T follicular helper cell (primary cell): ENCODE results near the gene COL16A1.

Source experiments
- DNase-seq: peaks from one replicate; pipeline ENCODE4 v3.0.0-alpha.2; 2020; ENCODE audit warnings: low read depth

The COL16A1 gene

DNA sequence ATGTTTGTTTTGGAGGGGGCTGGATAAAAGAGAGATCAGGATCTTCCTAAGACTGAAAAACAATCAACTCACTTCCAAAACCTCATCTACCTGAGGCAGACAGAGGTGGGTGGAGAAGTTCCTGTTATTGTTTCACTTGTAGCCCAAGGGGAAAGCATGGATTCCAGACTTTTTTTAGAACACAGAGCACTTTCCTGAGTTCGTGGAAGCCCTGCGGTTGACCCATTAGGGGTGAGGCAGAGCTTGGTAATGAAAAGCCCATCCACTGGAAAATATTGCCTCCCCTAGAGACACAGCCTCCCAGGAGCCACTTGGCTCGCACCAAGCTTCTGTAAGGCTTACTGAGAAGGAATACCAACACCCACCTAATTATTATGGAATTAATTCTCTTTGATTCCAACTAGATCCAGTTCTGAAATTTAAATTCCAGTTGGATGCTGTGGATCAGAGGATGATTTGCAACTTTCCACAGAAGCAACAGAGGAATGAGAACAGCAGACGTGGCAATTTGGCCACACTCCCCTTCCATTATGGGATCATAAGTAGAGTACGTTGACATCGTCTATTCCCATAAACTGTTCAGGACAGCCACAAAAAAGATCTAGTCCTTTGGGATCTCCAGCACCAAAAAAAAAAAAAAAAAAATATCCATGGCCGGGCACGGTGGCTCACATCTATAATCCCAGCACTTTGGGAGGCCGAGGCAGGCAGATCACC lies 55.0 kb downstream of the COL16A1 start:
- no peak for DNase-seq

GRCh38 chr1:31648190-31648589 lies 55.6 kb downstream of the COL16A1 start:
- DNase-seq, result no peak

DNA sequence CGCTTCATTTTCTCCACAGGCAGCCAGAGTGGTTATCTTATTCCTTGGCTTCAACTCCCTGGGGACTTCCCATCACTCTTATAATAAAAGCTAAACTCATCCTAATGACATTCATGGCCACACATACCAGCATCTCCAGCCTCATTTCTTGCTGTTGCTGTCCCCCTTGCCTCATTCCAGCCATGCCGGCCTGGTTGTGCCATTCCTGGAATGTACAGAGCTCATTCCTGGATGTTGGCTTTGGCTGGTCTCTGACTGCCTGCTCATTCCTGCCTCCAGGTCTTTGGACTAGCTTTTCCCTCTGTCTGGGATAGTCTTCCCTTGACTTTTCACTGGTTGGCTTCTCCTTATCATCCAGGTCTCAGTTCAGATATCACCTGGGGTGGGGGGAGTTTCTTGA lies 56.7 kb downstream of the COL16A1 start:
- DNase-seq, result no peak

DNA sequence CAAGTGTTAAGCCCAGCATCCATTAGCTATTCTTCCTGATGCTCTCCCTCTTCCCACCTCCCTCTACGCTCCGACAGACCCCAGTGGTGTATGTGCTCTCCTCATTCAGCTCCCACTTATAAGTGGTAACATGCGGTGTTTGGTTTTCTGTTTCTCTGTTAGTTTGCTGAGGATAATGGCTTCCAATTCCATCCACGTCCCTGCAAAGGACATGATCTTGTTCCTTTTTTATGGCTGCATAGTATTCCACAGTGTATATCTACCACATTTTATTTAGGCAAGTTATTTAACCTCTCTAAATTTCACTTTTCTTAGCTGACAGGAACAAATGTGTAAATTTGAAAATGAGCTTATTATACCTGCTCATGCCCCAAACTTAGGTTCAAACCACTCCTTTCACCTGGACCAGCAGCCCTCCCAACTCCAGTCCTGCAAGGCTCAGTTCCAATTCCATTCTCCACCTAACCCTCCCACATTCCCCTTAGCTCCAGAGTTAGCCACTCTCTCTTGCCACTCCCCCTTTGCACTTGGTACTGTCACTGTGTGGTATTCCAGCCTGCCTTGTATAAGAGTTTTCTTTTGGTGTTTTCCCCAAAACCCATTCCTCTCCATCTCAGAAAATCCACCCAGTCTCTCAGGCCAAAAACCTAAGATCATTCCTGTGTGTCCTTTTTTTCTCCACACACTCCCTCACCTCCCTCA lies 57.4 kb downstream of the COL16A1 start:
- no peak for DNase-seq

DNA sequence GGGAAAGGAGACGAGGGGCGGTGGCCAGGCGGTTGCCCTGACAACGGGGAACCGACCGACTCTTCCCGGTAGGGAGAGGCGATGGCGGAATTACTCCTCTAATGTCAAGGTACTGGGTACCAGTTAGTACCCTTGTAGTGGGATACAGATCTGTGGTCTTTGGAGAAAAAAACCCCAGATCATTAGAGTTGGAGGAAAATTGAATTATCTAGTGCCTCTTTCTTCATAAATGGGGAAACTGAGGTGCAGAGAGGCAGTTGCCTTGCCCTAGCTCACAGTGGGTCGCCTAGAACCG lies 58.6 kb downstream of the COL16A1 start:
- DNase-seq, result no peak

- DNase-seq, result peak; percentile 99
Observed at GRCh38 chr1:31644560-31645273, 59.1 kb downstream of the COL16A1 start, which contains the start of gene PEF1. PEF1 (minus strand) TSS chr1:31644876; CDS start chr1:31644864, 12 bp downstream.

DNA sequence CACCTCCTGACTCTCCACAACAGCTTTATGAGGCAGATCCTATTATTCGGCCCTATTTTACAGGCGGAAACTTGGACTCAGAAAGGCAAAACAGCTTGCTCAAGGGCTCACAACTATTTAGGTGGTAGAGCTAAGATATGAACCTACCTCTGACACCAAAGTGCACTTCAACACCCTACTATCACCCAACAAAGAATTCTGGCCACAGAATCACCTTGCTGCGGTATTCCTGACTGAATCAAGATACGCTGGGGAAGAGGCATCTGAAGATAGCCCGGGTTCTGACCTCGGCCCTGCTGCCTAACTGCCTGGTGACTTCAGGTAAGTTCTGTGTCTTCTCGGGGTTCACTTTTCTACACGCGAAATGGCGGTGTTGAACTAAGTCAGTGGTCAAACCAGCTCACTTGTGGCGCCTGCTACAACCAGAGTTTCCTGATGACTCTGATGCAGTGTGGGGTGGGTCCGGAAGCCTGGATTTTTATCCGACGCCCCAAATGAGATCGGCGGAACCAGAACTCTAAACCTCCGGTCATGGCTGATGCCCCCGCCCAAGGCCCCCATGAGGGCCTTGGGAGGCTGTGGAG lies 59.7 kb downstream of the COL16A1 start:
- DNase-seq, result no peak

GRCh38 chr1:31642897-31643296 lies 60.9 kb downstream of the COL16A1 start:
- DNase-seq, result no peak

DNA sequence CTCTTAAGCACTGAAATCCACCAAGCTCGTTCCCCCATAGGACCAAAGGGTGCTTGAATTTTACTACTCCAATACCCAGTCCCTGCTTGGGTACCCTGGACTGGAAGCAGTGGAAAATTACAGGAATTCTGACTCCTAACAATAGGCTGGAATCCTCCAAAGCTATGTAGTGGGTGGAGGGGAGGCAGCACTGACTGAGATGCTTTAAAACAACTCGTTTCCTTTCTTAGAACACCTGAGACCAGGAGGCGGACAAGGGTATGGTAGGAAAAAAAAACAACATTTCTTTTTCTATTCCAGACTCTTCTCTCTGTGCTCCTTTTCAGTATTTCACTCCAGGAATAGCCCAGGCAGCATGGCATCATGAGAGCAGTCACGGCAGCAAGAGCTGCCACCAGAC lies 61.5 kb downstream of the COL16A1 start:
- DNase-seq, result no peak

DNA sequence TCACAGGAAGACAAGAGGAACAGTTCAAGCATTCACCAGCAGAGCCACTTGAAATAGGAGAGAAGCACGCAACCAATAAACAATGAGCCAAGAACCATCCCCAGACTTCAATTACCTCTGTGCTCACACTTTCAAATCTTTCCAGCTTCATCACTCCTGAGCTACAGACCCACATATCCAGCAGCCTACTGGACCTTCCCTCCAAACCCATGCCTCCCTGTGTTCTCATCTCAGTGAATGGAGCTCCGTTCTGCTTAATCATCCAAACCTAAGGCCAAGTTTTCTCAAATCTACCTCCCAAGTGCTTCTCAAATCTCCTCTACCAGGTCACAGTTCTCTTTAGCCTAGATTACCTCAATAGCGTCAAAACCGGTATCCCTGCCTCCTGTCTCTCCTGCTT lies 62.9 kb downstream of the COL16A1 start:
- no peak for DNase-seq

GRCh38 chr1:31640179-31640578 lies 63.6 kb downstream of the COL16A1 start:
- no peak for DNase-seq

GRCh38 chr1:31639543-31639942 lies 64.3 kb downstream of the COL16A1 start:
- no peak for DNase-seq

DNA sequence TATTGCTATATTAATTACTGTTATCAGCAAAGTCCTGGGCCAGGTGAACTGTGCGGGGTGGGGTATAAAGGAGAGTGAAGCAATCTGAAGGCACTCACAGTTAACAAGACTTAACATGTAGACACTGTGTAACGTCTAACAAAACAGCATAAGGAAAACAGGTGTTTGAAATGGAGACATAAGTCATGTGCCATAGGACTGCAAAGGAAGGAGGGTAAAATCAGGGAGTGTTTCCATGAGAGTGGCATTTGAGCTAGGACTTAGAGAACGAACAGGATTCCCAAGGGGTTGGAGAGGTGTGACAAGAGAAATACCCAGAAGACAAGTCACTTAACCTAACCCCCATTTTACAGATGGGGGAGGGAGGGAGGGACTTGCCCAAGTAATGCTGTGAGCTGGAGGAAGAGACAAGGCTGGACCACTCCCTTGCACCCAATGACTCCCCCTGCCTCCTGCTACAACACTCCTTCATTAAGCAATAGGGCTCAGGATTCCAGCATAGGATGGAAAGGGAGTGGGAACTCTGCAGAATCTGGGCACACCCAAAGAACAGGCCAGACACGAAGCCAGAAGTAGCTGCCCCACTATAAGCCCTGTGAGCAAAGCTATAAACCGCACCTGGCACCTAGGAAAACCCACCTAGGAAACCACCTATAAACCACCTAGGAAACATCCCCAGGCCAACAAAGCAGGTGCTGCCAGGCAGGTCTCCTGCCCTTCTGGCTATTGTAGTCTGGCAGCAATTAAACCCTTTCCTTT lies 65.7 kb downstream of the COL16A1 start:
- DNase-seq, result no peak

DNA sequence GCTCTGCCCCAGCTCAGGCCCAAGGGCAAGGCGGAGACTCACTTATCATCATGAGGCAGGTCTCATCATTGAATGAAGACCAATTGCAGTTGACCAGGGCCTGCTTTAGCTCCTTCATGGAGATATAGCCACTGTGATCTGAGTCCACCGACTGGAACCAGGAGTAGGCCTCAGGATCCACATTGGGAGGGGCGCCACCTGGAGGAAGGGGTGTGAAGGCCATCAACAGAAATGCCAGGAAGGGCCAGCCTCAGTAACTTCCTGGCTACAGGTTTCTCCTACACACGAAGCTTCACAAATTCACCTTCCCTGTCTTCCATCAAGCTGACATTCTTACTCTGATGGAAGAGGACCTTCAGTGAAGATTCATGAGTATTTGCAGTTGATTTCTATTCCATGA lies 70.7 kb downstream of the COL16A1 start:
- DNase-seq, result no peak

DNA sequence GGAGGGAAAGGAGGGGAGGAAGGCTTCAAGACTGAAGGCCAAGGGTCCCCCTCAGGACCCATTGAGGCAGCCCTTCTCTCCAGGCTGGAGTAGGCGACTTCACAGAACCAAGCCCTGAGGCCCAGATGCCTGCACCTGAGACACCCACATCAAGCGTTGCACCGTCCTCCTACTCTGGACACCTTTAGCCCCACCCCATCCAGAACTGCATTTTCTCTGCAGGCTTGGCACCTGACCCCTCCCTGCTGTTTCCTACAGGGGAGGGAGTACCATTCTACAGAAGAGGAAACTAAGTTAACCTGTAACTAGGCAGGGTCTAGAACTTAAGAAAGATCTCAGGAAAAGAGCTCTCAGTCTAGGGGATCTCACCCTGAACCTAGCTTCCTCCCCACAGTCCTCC lies 71.2 kb downstream of the COL16A1 start:
- DNase-seq, result no peak

DNA sequence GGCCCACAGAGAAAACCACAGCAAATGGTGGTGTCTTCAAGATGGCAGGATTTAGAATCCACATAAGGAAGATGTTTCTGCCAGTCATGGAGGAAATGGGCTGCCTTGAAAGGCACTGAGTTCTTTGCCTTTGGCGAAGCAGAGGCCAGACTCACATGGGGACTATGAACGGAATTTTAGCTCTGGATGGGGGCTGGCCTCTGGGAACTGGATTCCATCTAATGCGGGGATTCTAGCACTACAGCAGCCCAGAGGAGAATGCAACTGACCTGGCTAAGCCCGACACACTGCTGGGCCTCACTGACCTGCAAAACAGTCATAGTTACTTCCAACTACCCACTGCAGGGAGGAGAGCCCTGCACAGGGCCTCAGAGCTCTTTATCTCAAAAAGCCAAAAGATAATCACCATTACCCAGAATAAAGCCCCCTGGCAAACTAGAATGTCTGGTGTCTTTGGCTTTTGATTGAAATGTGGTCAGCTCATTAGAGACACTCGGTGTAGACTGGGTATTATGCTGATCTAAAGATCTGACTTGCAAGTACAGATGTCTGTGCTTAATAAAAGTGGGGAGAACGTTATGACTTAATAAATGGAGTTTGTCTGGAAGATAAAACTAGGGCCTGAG lies 74.8 kb downstream of the COL16A1 start:
- no peak for DNase-seq

- no peak for DNase-seq
Observed at GRCh38 chr1:31627930-31628559, 75.8 kb downstream of the COL16A1 start.

DNA sequence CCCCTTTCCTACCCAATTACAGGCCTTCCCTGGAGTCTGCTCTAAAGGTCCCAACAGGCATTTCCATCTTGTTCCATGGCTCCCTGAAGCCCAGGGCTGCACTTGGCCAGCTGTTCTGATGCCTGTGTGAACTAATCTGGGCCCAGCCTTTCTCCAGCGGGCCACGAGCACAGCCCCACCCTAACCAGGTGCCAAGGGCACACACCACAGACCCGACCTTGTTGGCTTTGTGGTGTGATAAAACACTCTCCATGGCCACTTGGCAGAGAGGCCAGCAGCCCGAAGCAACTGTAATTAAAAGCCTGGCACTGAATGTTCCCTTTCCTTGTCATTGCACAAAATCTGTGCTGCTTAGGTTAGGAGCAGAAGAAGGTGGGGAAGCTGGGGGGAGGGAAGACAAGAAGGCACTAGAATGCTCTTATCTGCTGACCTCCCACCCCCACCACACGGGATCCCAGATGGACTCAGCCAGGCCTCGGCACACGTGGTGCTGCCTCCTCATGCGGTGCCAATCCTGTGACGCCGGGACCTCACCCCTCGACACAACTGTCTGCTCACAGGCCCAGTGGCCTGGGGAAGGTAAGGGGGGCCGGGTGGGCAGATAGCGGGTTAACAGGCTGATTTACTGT lies 76.4 kb downstream of the COL16A1 start:
- DNase-seq, result no peak

- no peak for DNase-seq
Observed at GRCh38 chr1:31626223-31627207, 77.3 kb downstream of the COL16A1 start.
